Stimulated activated memory B cell treated with anti-CD40 and anti-IgM and Interleukin-4, amounts not matched to agents 10 μg/mL and 1 μg/mL and 100 μg/mL, for 72 hours (primary cell): ENCODE data around the gene CYP3A5.

Experiments used
- ATAC-seq: fragments of 150-1000 bp; cut with Tn5 transposase; 2 replicates; pipeline ENCODE4 v1.10.0; 2021
- H3K27ac Mint-ChIP-seq: one replicate; pipeline ENCODE4 v1.8.0; 2022; ENCODE audit warnings: mild to moderate bottlenecking, mixed read lengths
- H3K27me3 Mint-ChIP-seq: one replicate; pipeline ENCODE4 v1.8.0; 2022; ENCODE audit warnings: mixed read lengths
- H3K36me3 Mint-ChIP-seq: one replicate; pipeline ENCODE4 v1.8.0; 2022; ENCODE audit warnings: mixed read lengths
- H3K4me1 Mint-ChIP-seq: one replicate; pipeline ENCODE4 v1.8.0; 2022; ENCODE audit warnings: mixed read lengths
- H3K4me3 Mint-ChIP-seq: one replicate; pipeline ENCODE4 v1.8.0; 2022; ENCODE audit warnings: mild to moderate bottlenecking, moderate library complexity, mixed read lengths
- H3K9me3 Mint-ChIP-seq: one replicate; pipeline ENCODE4 v1.8.0; 2022; ENCODE audit warnings: mixed read lengths

Gene CYP3A5

GRCh38 chr7:99631295-99632109 is 48.3 kb downstream of the CYP3A5 start:
- Mint-ChIP-seq H3K4me1 (peaks cover under 1% of the 10 kb centered on the region), H3K4me3 (no peak overlapping the region), H3K27ac (no peak overlapping the region), H3K9me3 (no peaks in the 10 kb centered on the region), H3K36me3 (peaks cover 47% of the 10 kb centered on the region), H3K27me3 (no peaks in the 10 kb centered on the region)
- ATAC-seq: no peak

GRCh38 chr7:99629643-99630042 is 50.2 kb downstream of the CYP3A5 start:
- Mint-ChIP-seq H3K4me3 (no peak overlapping the region), H3K27me3 (no peaks in the 10 kb centered on the region), H3K4me1 (peaks cover 13% of the 10 kb centered on the region), H3K27ac (no peak overlapping the region), H3K9me3 (no peaks in the 10 kb centered on the region), H3K36me3 (peaks cover 58% of the 10 kb centered on the region)
- ATAC-seq: no peak

- Mint-ChIP-seq H3K27ac (no peak overlapping the region), H3K9me3 (no peaks in the 10 kb centered on the region), H3K27me3 (no peaks in the 10 kb centered on the region), H3K4me3 (no peak overlapping the region), H3K36me3 (peaks cover 67% of the 10 kb centered on the region), H3K4me1 (peaks cover 13% of the 10 kb centered on the region)
- no peak for ATAC-seq
These were observed 51.0 kb downstream of the CYP3A5 start for GRCh38 chr7:99628471-99629465.

- H3K27ac Mint-ChIP-seq: no peak overlapping the region
- no peak overlapping the region for H3K4me3 Mint-ChIP-seq
- H3K4me1 Mint-ChIP-seq: peaks cover 20% of the 10 kb centered on the region
- no peak for ATAC-seq
- no peaks in the 10 kb centered on the region for H3K27me3 Mint-ChIP-seq
- no peaks in the 10 kb centered on the region for H3K9me3 Mint-ChIP-seq
- peaks cover 77% of the 10 kb centered on the region for H3K36me3 Mint-ChIP-seq
These were observed 52.3 kb downstream of the CYP3A5 start for GRCh38 chr7:99627513-99627912.

- ATAC-seq: no peak
- Mint-ChIP-seq H3K27ac (no peak overlapping the region), H3K36me3 (peaks cover 83% of the 10 kb centered on the region), H3K9me3 (no peaks in the 10 kb centered on the region), H3K4me3 (no peak overlapping the region), H3K4me1 (peaks cover 20% of the 10 kb centered on the region), H3K27me3 (no peaks in the 10 kb centered on the region)
These were observed 53.1 kb downstream of the CYP3A5 start for GRCh38 chr7:99626661-99627060.

- Mint-ChIP-seq H3K4me3 (no peak overlapping the region), H3K4me1 (peaks cover 20% of the 10 kb centered on the region), H3K36me3 (peaks cover 83% of the 10 kb centered on the region), H3K27me3 (no peaks in the 10 kb centered on the region), H3K9me3 (no peaks in the 10 kb centered on the region), H3K27ac (no peak overlapping the region)
- ATAC-seq: no peak
These were observed 53.8 kb downstream of the CYP3A5 start for GRCh38 chr7:99625961-99626360.

- no peaks in the 10 kb centered on the region for H3K9me3 Mint-ChIP-seq
- no peak overlapping the region for H3K4me3 Mint-ChIP-seq
- no peak for ATAC-seq
- no peaks in the 10 kb centered on the region for H3K27me3 Mint-ChIP-seq
- no peak overlapping the region for H3K27ac Mint-ChIP-seq
- peaks cover 83% of the 10 kb centered on the region for H3K36me3 Mint-ChIP-seq
- H3K4me1 Mint-ChIP-seq: peaks cover 20% of the 10 kb centered on the region
These were observed 54.5 kb downstream of the CYP3A5 start for GRCh38 chr7:99625321-99625720.

GRCh38 chr7:99624484-99624883 is 55.3 kb downstream of the CYP3A5 start:
- H3K36me3 Mint-ChIP-seq: peaks cover 85% of the 10 kb centered on the region
- peaks cover 25% of the 10 kb centered on the region for H3K4me1 Mint-ChIP-seq
- ATAC-seq: no peak
- no peaks in the 10 kb centered on the region for H3K9me3 Mint-ChIP-seq
- H3K27ac Mint-ChIP-seq: peak overlapping the region; percentile 12
- H3K4me3 Mint-ChIP-seq: no peak overlapping the region
- no peaks in the 10 kb centered on the region for H3K27me3 Mint-ChIP-seq

- Mint-ChIP-seq H3K27ac (no peak overlapping the region), H3K27me3 (no peaks in the 10 kb centered on the region), H3K36me3 (peaks cover 85% of the 10 kb centered on the region), H3K9me3 (no peaks in the 10 kb centered on the region), H3K4me1 (peaks cover 31% of the 10 kb centered on the region), H3K4me3 (no peak overlapping the region)
- ATAC-seq: no peak
These were observed 55.9 kb downstream of the CYP3A5 start for GRCh38 chr7:99623702-99624447.

GRCh38 chr7:99623091-99623693 is 56.6 kb downstream of the CYP3A5 start:
- H3K4me1 Mint-ChIP-seq: peaks cover 37% of the 10 kb centered on the region
- no peak for ATAC-seq
- H3K4me3 Mint-ChIP-seq: no peak overlapping the region
- H3K27ac Mint-ChIP-seq: no peak overlapping the region
- no peaks in the 10 kb centered on the region for H3K27me3 Mint-ChIP-seq
- peaks cover 81% of the 10 kb centered on the region for H3K36me3 Mint-ChIP-seq
- no peaks in the 10 kb centered on the region for H3K9me3 Mint-ChIP-seq

GRCh38 chr7:99622596-99622995 is 57.2 kb downstream of the CYP3A5 start:
- no peaks in the 10 kb centered on the region for H3K9me3 Mint-ChIP-seq
- H3K4me3 Mint-ChIP-seq: no peak overlapping the region
- no peaks in the 10 kb centered on the region for H3K27me3 Mint-ChIP-seq
- H3K27ac Mint-ChIP-seq: no peak overlapping the region
- peaks cover 76% of the 10 kb centered on the region for H3K36me3 Mint-ChIP-seq
- ATAC-seq: no peak
- H3K4me1 Mint-ChIP-seq: peaks cover 43% of the 10 kb centered on the region

- H3K4me1 Mint-ChIP-seq: peaks cover 53% of the 10 kb centered on the region
- no peaks in the 10 kb centered on the region for H3K27me3 Mint-ChIP-seq
- no peak for ATAC-seq
- H3K9me3 Mint-ChIP-seq: no peaks in the 10 kb centered on the region
- H3K27ac Mint-ChIP-seq: no peak overlapping the region
- H3K36me3 Mint-ChIP-seq: peaks cover 73% of the 10 kb centered on the region
- H3K4me3 Mint-ChIP-seq: no peak overlapping the region
These were observed 58.5 kb downstream of the CYP3A5 start for GRCh38 chr7:99621271-99621670.

GRCh38 chr7:99619571-99620130 is 60.1 kb downstream of the CYP3A5 start:
- H3K4me3 Mint-ChIP-seq: no peak overlapping the region
- no peaks in the 10 kb centered on the region for H3K27me3 Mint-ChIP-seq
- H3K27ac Mint-ChIP-seq: no peak overlapping the region
- peaks cover 58% of the 10 kb centered on the region for H3K36me3 Mint-ChIP-seq
- H3K4me1 Mint-ChIP-seq: peaks cover 51% of the 10 kb centered on the region
- no peaks in the 10 kb centered on the region for H3K9me3 Mint-ChIP-seq
- ATAC-seq: no peak

GRCh38 chr7:99618726-99619125 is 61.1 kb downstream of the CYP3A5 start:
- ATAC-seq: no peak
- Mint-ChIP-seq H3K4me3 (no peak overlapping the region), H3K9me3 (no peaks in the 10 kb centered on the region), H3K36me3 (peaks cover 48% of the 10 kb centered on the region), H3K27ac (no peak overlapping the region), H3K27me3 (no peaks in the 10 kb centered on the region), H3K4me1 (peaks cover 51% of the 10 kb centered on the region)
